HG03280 (cell line): ENCODE measurements around the gene HIVEP3.
A peak's percentile ranks its signal among the peaks of the same experiment; 100 is the strongest.

Source experiments
- ATAC-seq: cut with Tn5 transposase; IDR thresholded peaks from one replicate; pipeline ENCODE4 v1.9.1; 2021; ENCODE audit warnings: mild to moderate bottlenecking, moderate library complexity; ENCODE audit not compliant: unreplicated experiment

Gene HIVEP3

DNA sequence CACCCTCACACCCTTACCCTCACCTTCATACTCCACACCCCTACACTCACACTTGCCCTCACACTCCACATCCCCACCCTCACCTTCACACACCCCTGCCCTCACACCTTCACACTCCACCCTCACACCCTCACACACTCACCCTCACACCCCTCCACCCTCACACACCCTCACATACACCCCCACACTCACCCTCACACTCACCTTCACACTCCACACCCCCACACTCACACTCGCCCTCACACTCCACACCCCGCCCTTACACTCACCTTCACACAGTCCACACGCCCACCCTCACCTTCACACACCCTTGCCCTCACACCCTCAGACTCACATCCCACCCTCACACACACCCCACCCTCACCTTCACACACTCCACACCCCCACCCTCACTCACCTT is 390.6 kb downstream of the HIVEP3 start:
- no peak for ATAC-seq

DNA sequence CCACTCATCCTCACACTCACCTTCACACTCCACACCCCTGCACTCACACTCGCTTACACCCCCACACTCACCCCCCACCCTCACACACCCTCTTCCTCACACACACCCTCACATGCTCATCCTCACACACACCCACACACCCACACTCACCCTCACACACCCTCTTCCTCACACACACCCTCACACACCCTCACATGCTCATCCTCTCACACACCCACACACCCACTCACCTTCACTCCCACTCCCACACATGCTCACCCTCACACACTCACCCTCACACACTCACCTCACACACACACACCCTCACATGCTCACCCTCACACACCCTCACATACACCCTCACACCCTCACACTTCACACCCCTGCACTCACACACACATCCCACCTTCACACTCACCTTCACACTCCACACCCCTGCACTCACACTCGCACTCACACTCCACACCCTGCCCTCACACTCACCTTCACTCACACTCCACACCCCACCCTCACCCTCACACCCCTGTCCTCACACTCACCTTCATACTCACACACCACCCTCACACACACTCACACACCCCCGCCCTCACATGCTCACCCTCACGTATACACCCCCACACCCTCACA is 391.7 kb downstream of the HIVEP3 start:
- ATAC-seq: no peak

DNA sequence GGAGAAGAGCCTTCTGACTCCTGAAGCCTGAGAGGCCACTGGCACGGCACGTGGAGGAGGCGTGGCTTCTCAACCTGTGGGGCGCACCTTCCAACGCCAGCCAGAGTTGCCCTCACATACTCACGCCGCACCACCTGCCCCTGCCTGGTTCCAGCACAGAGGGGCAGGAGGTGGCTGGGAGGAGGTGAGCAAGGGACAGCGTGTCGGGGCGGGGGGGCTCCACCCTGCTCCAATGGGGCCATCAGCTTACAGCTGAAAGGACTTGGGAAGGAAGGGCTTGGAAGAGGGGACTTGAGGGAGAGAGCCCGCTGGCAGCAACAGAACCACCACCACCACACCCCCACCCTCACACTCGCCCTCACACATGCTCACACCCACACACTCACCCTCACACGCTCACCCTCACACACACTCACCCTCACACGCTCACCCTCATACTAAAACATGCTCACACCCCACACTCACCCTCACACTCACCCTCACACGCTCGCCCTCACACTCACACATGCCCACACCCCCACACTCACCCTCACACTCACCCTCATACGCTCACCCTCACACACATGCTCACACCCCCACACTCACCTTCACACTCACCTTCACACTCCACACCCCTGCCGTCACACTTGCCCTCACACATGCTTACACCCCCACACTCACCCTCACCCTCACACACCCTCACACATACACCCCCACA is 392.7 kb downstream of the HIVEP3 start:
- ATAC-seq: no peak

GRCh38 chr1:41524676-41525675 is 393.7 kb downstream of the HIVEP3 start:
- no peak for ATAC-seq

GRCh38 chr1:41523949-41524675 is 394.6 kb downstream of the HIVEP3 start:
- no peak for ATAC-seq

DNA sequence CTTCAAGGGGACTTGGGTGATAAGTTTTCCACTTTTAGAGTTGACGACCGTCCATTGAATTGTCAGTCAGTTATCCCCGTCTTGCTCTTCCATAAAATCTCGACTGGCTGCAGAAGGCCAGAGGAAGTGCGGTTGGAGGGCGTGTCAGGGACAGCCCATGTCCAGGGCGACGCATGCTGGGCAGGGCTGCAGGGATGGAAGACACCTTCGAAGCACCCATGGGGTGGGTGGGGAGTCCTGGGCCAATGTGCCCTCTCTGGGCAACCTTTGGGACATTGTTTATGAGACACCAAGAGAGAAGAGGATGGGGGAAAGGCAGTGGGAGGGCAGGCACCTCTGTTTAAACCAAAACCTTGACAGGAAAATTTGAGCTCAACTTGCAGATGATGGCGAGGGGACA is 395.7 kb downstream of the HIVEP3 start:
- no peak for ATAC-seq

- no peak for ATAC-seq
Measured at GRCh38 chr1:41521766-41522165, 397.0 kb downstream of the HIVEP3 start.

DNA sequence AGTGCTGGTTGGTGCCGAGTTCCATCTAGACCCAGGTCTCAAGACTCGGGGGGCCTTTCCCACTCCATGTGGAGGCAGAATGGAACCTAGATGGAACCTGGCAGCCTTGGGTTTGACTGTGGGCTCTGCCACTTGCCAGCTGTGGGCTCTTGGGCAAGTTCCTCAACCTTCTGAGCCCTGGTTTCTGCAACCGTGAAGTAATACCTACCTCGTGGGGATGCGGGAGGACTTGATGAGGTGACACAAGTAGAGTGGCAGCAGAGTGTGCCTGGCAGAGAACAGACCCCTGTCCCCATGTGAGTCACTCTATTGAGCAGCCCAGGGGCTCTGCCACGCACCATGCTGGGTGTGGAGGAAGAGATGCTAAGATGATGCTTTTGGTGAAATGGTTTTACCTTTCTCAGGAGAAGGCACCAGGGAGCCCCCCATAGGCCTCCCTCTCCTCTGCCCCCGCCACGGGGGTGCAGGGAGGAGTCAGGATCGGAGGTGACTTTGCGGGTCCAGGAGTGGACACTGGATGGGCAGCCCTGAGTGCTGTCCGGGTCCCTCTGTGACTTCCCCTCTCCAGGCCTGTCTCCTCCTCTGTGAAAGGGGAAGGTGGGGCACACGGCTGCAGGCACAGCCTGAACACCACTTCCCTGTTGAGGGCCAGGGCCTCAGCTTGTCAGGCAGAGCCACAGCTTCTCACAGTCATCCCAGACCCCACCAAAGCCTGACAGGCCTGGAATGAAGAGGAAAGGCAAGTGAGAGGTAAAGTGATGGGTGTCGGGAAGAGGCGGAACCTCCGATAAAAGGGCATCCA is 397.6 kb downstream of the HIVEP3 start:
- no peak for ATAC-seq

GRCh38 chr1:41519667-41520066 is 399.1 kb downstream of the HIVEP3 start:
- ATAC-seq: no peak

DNA sequence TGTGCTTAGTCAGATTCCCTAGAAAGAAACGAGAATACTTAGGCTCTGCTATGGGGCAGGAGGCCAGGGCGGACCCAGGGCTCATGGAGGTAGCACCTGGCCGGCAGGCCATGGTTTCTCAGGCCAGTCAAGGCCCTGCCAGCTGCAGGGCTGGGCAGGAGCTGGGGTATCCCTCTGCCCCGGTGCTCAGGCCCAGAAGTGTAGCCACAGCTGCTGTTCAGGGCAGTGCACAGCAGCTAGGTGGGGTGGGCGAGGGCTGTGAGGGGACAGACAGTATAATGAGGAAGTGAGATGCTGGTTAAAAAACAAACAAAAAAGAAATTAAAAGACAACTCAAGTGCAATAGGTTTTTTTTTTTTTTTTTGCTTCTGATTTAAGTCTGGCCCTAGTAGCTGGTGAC is 400.3 kb downstream of the HIVEP3 start:
- no peak for ATAC-seq

DNA sequence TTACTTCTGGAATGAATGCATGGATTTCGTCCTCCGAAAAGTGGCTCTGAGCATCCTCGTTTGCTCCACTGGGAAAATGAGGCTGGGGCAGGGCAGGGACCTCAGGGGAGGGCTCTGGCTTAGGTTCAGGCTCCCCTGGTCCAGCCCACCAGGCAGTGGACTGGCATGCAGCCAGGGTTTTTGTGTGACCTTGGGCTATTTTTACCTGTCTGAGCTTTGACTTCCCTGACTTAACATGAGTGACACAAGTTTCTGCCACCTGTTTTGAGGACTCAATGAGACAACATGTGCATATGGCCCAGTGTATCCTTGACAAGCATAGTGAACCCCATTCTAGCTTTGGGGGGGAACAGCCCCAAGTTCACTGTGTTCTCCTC is 401.7 kb downstream of the HIVEP3 start:
- no peak for ATAC-seq

DNA sequence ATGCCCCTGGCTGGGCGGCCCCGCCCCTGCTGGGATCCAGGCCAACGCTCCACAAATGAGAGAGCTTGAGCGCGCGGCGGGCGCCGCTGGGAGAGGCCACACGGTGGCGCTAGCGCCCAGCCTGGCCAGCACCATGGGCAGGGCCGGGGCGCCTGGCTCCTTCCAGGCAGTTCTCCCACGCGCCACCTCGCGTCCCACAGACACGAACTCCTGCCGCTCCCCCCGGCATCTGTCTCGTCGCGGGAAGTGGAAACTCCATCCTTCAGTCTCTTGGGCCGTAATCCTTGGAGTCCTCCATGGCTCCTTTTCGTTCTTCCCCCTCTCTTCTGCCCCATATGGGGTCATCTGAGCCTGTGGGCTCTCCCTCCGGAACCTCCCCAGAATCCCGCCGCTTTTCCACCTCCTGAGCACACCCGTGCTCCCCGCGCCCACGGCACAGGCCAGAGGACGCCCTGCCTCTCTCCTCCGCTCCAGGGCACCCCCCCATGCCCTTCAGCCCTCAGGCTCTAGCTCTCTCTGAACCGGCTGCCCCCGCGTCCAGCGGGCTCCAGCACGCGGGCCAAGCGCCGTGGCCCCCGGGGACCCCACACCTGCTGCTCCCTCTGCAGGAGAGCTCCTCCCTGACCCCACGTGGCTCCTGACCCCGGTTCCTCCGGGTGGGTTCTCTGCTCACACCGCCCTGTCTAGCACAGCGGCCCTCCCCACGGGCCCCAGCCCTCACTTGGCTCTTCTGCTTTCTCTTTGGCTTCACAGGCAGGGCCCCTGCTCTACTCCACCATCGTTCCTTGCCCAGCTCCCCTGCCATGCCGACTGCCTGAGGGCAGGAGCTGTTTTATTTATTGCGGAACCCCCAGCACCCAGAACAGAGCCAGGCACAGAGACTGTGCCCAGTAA is 402.3 kb downstream of the HIVEP3 start:
- ATAC-seq: peak; percentile 63

DNA sequence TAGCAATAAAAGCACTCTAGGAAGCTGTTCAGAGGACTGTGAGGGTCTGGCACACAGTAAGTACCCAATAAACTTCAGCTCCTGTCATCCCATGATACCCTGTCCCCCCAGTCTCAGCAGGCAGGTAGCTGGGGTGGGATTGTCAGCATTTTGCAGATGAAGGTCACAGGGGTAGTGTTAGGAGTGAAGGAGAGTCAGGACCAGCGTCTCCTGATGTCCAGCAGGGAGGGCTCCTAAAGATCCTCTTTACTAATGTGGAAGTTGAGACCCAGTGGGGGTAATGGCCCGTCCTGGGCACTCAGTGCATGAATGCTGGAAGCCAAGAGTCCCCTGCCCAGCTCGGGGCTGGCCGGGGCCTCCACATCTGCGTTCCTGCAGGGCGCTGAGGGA is 402.9 kb downstream of the HIVEP3 start:
- ATAC-seq: no peak

DNA sequence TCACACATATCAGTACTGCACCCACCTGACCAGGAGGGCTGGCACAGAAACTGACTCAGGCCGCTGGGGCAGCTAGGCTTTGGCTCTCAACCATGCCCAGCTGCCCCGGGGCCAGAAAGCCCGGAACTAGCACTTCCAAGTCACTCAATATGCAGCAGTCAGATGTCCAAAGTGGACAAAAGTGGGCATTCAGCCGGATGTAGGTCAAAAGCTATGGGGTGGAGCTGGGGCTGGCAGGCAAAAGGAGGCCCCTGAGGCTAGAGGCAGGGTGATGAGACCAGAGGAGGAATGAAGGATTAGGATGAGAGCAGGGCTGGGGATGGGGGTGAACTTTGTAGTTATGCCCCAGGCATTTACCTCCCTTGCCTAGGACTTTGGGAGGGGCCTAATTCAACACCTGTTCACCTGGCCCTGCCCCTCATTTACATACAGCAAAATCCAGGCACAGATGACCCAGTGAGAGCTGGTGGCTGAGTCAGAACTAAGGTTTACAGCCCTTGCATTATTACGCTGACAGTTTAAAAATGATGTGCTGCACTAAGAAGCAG is 403.5 kb downstream of the HIVEP3 start:
- ATAC-seq: no peak

DNA sequence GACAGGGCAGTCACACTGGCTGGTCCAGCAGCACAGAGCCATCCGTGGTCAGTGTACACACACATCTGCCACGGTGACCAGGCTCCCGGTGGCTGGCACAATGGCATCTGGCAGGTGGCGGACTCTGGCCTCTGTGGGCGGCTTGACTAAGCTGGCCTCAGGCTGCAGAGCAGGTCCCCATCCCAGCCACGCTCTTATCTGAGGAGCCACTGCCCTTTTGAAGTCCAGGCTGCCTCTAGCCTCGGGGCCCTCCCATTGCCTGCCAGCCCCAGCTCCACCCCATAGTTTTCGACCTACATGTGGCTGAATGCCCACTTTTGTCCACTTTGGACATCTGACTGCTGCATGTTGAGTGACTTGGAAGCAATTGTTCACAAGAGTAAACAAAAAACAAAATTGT is 404.3 kb downstream of the HIVEP3 start:
- no peak for ATAC-seq

DNA sequence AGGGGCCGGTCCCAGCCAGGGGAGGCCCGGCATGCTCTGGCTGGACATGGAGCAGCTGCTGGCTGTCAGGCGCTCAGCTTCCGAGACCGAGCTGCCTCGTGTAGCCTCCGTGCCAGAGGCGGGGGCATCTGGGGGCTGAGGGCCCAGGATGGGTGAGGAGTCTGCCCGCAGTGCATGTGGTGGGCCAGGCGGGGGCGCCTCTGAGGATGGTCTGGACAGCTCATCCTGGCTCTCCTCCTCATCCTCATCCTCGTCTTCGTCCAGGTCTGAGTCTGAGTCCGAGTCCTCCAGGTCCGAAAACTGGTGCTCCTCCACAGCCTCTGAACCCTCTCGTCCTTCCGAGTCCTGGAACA is 405.4 kb downstream of the HIVEP3 start:
- ATAC-seq: no peak

GRCh38 chr1:41512701-41513382 is 405.9 kb downstream of the HIVEP3 start:
- no peak for ATAC-seq

DNA sequence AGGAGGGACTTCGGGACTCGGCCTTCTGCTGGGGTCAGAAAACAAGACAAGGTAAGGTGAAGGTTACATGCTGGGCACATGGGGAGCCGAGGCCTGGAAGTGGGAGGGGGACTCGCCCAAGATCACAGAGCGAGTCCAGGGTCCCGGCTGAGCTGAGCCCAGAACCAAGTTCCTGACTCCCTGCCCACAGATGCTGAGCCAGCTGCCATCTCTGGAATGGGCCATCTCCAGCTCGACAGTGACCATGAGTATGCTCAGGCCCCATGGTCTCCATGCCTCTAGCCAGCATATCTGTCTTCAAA is 407.5 kb downstream of the HIVEP3 start:
- no peak for ATAC-seq
